IPS-18a (cell line): ENCODE measurements around the gene ZNF641.

ENCODE experiments used
- H3K27ac ChIP-seq: one replicate; pipeline ENCODE4 v1.5.1; 2013; ENCODE audit warnings: low read length
- H3K27me3 ChIP-seq: one replicate; pipeline ENCODE4 v1.6.1; 2013; ENCODE audit warnings: mild to moderate bottlenecking, low read length; ENCODE audit not compliant: control insufficient read depth, insufficient read depth
- H3K36me3 ChIP-seq: one replicate; pipeline ENCODE4 v1.6.1; 2013; ENCODE audit warnings: low read depth, low read length; ENCODE audit not compliant: control insufficient read depth
- H3K4me1 ChIP-seq: one replicate; pipeline ENCODE4 v1.6.1; 2013; ENCODE audit warnings: low read depth, low read length; ENCODE audit not compliant: control insufficient read depth
- H3K4me3 ChIP-seq: one replicate; pipeline ENCODE4 v1.5.1; 2013; ENCODE audit warnings: low read length
- H3K9ac ChIP-seq: one replicate; pipeline ENCODE4 v1.6.1; 2013; ENCODE audit warnings: mild to moderate bottlenecking, low read length, moderate library complexity
- H3K9me3 ChIP-seq: one replicate; pipeline ENCODE4 v1.6.1; 2013; ENCODE audit warnings: low read depth, low read length; ENCODE audit not compliant: control insufficient read depth

Gene ZNF641

GRCh38 chr12:48358937-48359513 lies 8.3 kb upstream of the ZNF641 start:
- H3K9me3 ChIP-seq, result no peaks in the 10 kb centered on the region
- H3K4me3 ChIP-seq, result no peak overlapping the region
- no peak overlapping the region for H3K27ac ChIP-seq
- H3K4me1 ChIP-seq, result no peaks in the 10 kb centered on the region
- H3K27me3 ChIP-seq, result no peaks in the 10 kb centered on the region
- H3K36me3 ChIP-seq, result no peaks in the 10 kb centered on the region
- no peak overlapping the region for H3K9ac ChIP-seq

GRCh38 chr12:48356041-48356768 lies 5.5 kb upstream of the ZNF641 start:
- Histone ChIP-seq H3K36me3 (no peaks in the 10 kb centered on the region), H3K27me3 (peaks cover 8% of the 10 kb centered on the region), H3K9ac (no peak overlapping the region), H3K27ac (no peak overlapping the region), H3K9me3 (no peaks in the 10 kb centered on the region), H3K4me1 (no peaks in the 10 kb centered on the region), H3K4me3 (no peak overlapping the region)

- Histone ChIP-seq H3K4me1 (peaks cover 4% of the 10 kb centered on the region), H3K9ac (no peak overlapping the region), H3K4me3 (no peak overlapping the region), H3K27ac (no peak overlapping the region), H3K36me3 (no peaks in the 10 kb centered on the region), H3K27me3 (peaks cover 17% of the 10 kb centered on the region), H3K9me3 (no peaks in the 10 kb centered on the region)
Observed at GRCh38 chr12:48352157-48352760, 1.5 kb upstream of the ZNF641 start.

GRCh38 chr12:48351022-48351708 lies 446 bp upstream of the ZNF641 start:
- Histone ChIP-seq H3K27ac (no peak overlapping the region), H3K4me1 (peaks cover 4% of the 10 kb centered on the region), H3K4me3 (peak overlapping the region; percentile 95)

GRCh38 chr12:48349471-48349870 lies 1.2 kb downstream of the ZNF641 start:
- no peaks in the 10 kb centered on the region for H3K36me3 ChIP-seq
- peaks cover 17% of the 10 kb centered on the region for H3K27me3 ChIP-seq
- H3K4me1 ChIP-seq, result peaks cover 4% of the 10 kb centered on the region
- no peaks in the 10 kb centered on the region for H3K9me3 ChIP-seq
- H3K4me3 ChIP-seq, result peak overlapping the region; percentile 80
- H3K27ac ChIP-seq, result no peak overlapping the region
- no peak overlapping the region for H3K9ac ChIP-seq

More at GRCh38 chr12:48351022-48351708, 446 bp upstream of the ZNF641 start:
- Histone ChIP-seq H3K9ac (peak overlapping the region; percentile 40), H3K27me3 (peaks cover 17% of the 10 kb centered on the region), H3K9me3 (no peaks in the 10 kb centered on the region), H3K36me3 (no peaks in the 10 kb centered on the region)

GRCh38 chr12:48342980-48343379 lies 7.7 kb downstream of the ZNF641 start:
- no peaks in the 10 kb centered on the region for H3K9me3 ChIP-seq
- H3K9ac ChIP-seq, result no peak overlapping the region
- H3K27ac ChIP-seq, result no peak overlapping the region
- peaks cover 4% of the 10 kb centered on the region for H3K36me3 ChIP-seq
- no peaks in the 10 kb centered on the region for H3K27me3 ChIP-seq
- no peaks in the 10 kb centered on the region for H3K4me1 ChIP-seq
- H3K4me3 ChIP-seq, result no peak overlapping the region

GRCh38 chr12:48340943-48341342 lies 9.8 kb downstream of the ZNF641 start:
- H3K9me3 ChIP-seq, result no peaks in the 10 kb centered on the region
- H3K36me3 ChIP-seq, result peaks cover 4% of the 10 kb centered on the region
- H3K27ac ChIP-seq, result no peak overlapping the region
- H3K9ac ChIP-seq, result no peak overlapping the region
- H3K4me3 ChIP-seq, result no peak overlapping the region
- no peaks in the 10 kb centered on the region for H3K4me1 ChIP-seq
- H3K27me3 ChIP-seq, result no peaks in the 10 kb centered on the region

GRCh38 chr12:48339442-48340117 lies 11.1 kb downstream of the ZNF641 start:
- no peak overlapping the region for H3K9ac ChIP-seq
- H3K9me3 ChIP-seq, result no peaks in the 10 kb centered on the region
- H3K27me3 ChIP-seq, result no peaks in the 10 kb centered on the region
- H3K27ac ChIP-seq, result no peak overlapping the region
- no peaks in the 10 kb centered on the region for H3K4me1 ChIP-seq
- no peak overlapping the region for H3K4me3 ChIP-seq
- H3K36me3 ChIP-seq, result peaks cover 4% of the 10 kb centered on the region

- Histone ChIP-seq H3K4me1 (no peaks in the 10 kb centered on the region), H3K36me3 (no peaks in the 10 kb centered on the region), H3K9me3 (no peaks in the 10 kb centered on the region), H3K4me3 (no peak overlapping the region), H3K27me3 (no peaks in the 10 kb centered on the region), H3K9ac (no peak overlapping the region), H3K27ac (no peak overlapping the region)
Observed at GRCh38 chr12:48336564-48336963, 14.2 kb downstream of the ZNF641 start.

- H3K9ac ChIP-seq, result no peak overlapping the region
- H3K9me3 ChIP-seq, result no peaks in the 10 kb centered on the region
- H3K4me3 ChIP-seq, result no peak overlapping the region
- no peaks in the 10 kb centered on the region for H3K4me1 ChIP-seq
- H3K27me3 ChIP-seq, result no peaks in the 10 kb centered on the region
- no peak overlapping the region for H3K27ac ChIP-seq
- no peaks in the 10 kb centered on the region for H3K36me3 ChIP-seq
Observed at GRCh38 chr12:48336061-48336460, 14.7 kb downstream of the ZNF641 start.

GRCh38 chr12:48334808-48335207 lies 15.9 kb downstream of the ZNF641 start:
- Histone ChIP-seq H3K4me3 (no peak overlapping the region), H3K9ac (no peak overlapping the region), H3K9me3 (no peaks in the 10 kb centered on the region), H3K27ac (no peak overlapping the region), H3K27me3 (no peaks in the 10 kb centered on the region), H3K36me3 (no peaks in the 10 kb centered on the region), H3K4me1 (no peaks in the 10 kb centered on the region)
